ENCODE results near the gene TNFSF13. TPM values are rescaled to one million over a fixed set of nuclear protein-coding genes. Genes with fewer than 3 reads are reported as not detected.

Gene TNFSF13
- total and polyA plus RNA-seq, 2 donors, result 6.4 to 19.6 TPM

DNA sequence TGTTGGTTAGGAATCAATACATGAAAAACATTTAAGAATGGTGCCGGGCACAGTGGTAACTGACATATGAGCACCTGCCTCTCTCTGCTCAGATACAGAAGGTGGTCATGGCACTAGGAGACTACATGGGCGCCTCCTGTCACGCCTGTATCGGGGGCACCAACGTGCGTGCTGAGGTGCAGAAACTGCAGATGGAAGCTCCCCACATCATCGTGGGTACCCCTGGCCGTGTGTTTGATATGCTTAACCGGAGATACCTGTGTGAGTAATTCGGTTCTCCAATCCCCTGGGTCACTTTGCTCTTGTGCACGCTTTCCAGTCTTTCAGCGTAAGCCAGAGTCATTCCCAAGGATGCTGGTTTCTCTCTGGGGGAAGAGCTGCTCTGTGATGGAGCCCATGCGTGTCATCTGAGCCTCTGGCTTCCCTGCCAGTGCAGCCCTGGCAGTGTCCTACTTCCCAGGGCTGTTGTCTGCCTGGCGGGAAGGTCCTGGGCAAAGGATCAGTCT lies 17.9 kb downstream of the TNFSF13 start:
- H3K27me3 ChIP-seq (ENCODE audit: control insufficient read depth in 2 of 2, insufficient read depth in 1 of 2, low read length in 1 of 2), result no peaks in the 10 kb centered on the region
- no peak overlapping the region for H3K27ac ChIP-seq (ENCODE audit: low read depth in 1 of 2, low read length in 1 of 2)
- peaks cover 0 to 3% of the 10 kb centered on the region in 2 donors for H3K9me3 ChIP-seq (ENCODE audit: control insufficient read depth in 2 of 2, insufficient read depth in 1 of 2, low read length in 1 of 2)
- DNase-seq (ENCODE audit: low read depth in 6 of 9, low spot score in 9 of 9), result no peak
- H3K4me1 ChIP-seq (ENCODE audit: control insufficient read depth in 2 of 2, insufficient read depth in 2 of 2, low read length in 2 of 2), result peaks cover 11 to 60% of the 10 kb centered on the region in 2 donors
- WGBS, result 94% methylated on average over 14 of the region's 14 CpGs
- H3K4me3 ChIP-seq (ENCODE audit: low read length in 2 of 2), result no peak overlapping the region
- H3K36me3 ChIP-seq (ENCODE audit: control insufficient read depth in 2 of 2, insufficient read depth in 2 of 2, low read length in 1 of 2), result peaks cover 63 to 72% of the 10 kb centered on the region in 2 donors

DNA sequence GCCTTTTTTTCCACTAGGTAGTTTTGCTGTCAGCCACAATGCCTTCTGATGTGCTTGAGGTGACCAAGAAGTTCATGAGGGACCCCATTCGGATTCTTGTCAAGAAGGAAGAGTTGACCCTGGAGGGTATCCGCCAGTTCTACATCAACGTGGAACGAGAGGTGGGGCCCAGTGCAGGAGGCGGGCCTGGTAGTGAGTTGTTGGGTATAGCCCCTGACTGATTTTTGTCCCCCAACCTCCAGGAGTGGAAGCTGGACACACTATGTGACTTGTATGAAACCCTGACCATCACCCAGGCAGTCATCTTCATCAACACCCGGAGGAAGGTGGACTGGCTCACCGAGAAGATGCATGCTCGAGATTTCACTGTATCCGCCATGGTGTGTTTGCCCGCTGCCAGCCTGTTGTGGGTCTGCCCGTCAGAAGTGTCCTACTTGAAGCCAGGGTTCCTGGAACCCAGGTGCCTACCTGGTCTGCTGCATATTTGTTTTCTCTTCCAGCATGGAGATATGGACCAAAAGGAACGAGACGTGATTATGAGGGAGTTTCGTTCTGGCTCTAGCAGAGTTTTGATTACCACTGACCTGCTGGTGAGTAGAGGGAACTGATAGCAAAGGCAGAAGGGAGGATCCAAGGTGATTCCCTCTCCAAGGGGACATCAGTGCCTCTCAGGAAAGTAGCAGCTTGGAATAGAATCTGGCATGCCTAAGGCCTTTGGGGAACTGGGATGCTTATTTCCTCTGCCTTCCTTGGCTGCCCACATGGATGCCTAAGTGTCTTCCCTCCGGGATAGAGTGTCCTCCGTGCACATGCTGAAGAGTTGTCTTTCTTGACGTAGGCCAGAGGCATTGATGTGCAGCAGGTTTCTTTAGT lies 19.0 kb downstream of the TNFSF13 start:
- no peak for DNase-seq (ENCODE audit: low read depth in 6 of 9, low spot score in 9 of 9)
- H3K4me3 ChIP-seq (ENCODE audit: low read length in 2 of 2), result no peak overlapping the region
- peak overlapping the region in 1 of 2 donors; percentile 15 for H3K27ac ChIP-seq (ENCODE audit: low read depth in 1 of 2, low read length in 1 of 2)
- no peaks in the 10 kb centered on the region for H3K27me3 ChIP-seq (ENCODE audit: control insufficient read depth in 2 of 2, insufficient read depth in 1 of 2, low read length in 1 of 2)
- 97% methylated on average over 17 of the region's 17 CpGs for WGBS
- peaks cover 63 to 72% of the 10 kb centered on the region in 2 donors for H3K36me3 ChIP-seq (ENCODE audit: control insufficient read depth in 2 of 2, insufficient read depth in 2 of 2, low read length in 1 of 2)
- peaks cover 16 to 64% of the 10 kb centered on the region in 2 donors for H3K4me1 ChIP-seq (ENCODE audit: control insufficient read depth in 2 of 2, insufficient read depth in 2 of 2, low read length in 2 of 2)
- H3K9me3 ChIP-seq (ENCODE audit: control insufficient read depth in 2 of 2, insufficient read depth in 1 of 2, low read length in 1 of 2), result peaks cover 0 to 6% of the 10 kb centered on the region in 2 donors

- WGBS, result 55% methylated on average over 7 of the region's 7 CpGs
- H3K36me3 ChIP-seq (ENCODE audit: control insufficient read depth in 2 of 2, insufficient read depth in 2 of 2, low read length in 1 of 2), result peaks cover 60 to 67% of the 10 kb centered on the region in 2 donors
- peak in 1 of 9 donors; percentile 54 for DNase-seq (ENCODE audit: low read depth in 6 of 9, low spot score in 9 of 9)
- no peaks in the 10 kb centered on the region for H3K27me3 ChIP-seq (ENCODE audit: control insufficient read depth in 2 of 2, insufficient read depth in 1 of 2, low read length in 1 of 2)
- peak within 1 kb of the TSS in 1 of 2 donors; percentile 1 for H3K4me3 ChIP-seq (ENCODE audit: low read length in 2 of 2)
- H3K9me3 ChIP-seq (ENCODE audit: control insufficient read depth in 2 of 2, insufficient read depth in 1 of 2, low read length in 1 of 2), result peaks cover 0 to 12% of the 10 kb centered on the region in 2 donors
- H3K4me1 ChIP-seq (ENCODE audit: control insufficient read depth in 2 of 2, insufficient read depth in 2 of 2, low read length in 2 of 2), result peaks cover 20 to 73% of the 10 kb centered on the region in 2 donors
- peak within 1 kb of the TSS; percentile 68 to 81 for H3K27ac ChIP-seq (ENCODE audit: low read depth in 1 of 2, low read length in 1 of 2)
Observed at GRCh38 chr17:7579001-7579833, 20.7 kb downstream of the TNFSF13 start, which contains the start of gene CD68. Gene CD68, plus strand, starts transcription at chr17:7579638. Its CDS starts 40 bp downstream, at chr17:7579678.

DNA sequence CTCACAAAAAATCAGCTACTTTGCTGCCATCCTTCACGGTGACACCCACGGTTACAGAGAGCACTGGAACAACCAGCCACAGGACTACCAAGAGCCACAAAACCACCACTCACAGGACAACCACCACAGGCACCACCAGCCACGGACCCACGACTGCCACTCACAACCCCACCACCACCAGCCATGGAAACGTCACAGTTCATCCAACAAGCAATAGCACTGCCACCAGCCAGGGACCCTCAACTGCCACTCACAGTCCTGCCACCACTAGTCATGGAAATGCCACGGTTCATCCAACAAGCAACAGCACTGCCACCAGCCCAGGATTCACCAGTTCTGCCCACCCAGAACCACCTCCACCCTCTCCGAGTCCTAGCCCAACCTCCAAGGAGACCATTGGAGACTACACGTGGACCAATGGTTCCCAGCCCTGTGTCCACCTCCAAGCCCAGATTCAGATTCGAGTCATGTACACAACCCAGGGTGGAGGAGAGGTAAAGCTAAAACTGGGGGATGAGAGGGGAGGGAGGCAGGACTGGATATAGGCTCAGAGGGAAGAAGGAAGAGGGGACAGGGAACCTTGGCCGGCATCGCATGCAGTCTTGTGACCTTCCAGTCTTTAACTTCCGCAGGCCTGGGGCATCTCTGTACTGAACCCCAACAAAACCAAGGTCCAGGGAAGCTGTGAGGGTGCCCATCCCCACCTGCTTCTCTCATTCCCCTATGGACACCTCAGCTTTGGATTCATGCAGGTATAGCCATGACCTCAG lies 21.5 kb downstream of the TNFSF13 start:
- WGBS, result 85% methylated on average over 12 of the region's 12 CpGs
- H3K36me3 ChIP-seq (ENCODE audit: control insufficient read depth in 2 of 2, insufficient read depth in 2 of 2, low read length in 1 of 2), result peaks cover 52 to 59% of the 10 kb centered on the region in 2 donors
- peak overlapping the region; percentile 44 to 81 for H3K27ac ChIP-seq (ENCODE audit: low read depth in 1 of 2, low read length in 1 of 2)
- no peak for DNase-seq (ENCODE audit: low read depth in 6 of 9, low spot score in 9 of 9)
- peaks cover 28 to 73% of the 10 kb centered on the region in 2 donors for H3K4me1 ChIP-seq (ENCODE audit: control insufficient read depth in 2 of 2, insufficient read depth in 2 of 2, low read length in 2 of 2)
- peak overlapping the region in 1 of 2 donors; percentile 1 for H3K4me3 ChIP-seq (ENCODE audit: low read length in 2 of 2)
- H3K27me3 ChIP-seq (ENCODE audit: control insufficient read depth in 2 of 2, insufficient read depth in 1 of 2, low read length in 1 of 2), result no peaks in the 10 kb centered on the region
- H3K9me3 ChIP-seq (ENCODE audit: control insufficient read depth in 2 of 2, insufficient read depth in 1 of 2, low read length in 1 of 2), result peaks cover 0 to 12% of the 10 kb centered on the region in 2 donors

DNA sequence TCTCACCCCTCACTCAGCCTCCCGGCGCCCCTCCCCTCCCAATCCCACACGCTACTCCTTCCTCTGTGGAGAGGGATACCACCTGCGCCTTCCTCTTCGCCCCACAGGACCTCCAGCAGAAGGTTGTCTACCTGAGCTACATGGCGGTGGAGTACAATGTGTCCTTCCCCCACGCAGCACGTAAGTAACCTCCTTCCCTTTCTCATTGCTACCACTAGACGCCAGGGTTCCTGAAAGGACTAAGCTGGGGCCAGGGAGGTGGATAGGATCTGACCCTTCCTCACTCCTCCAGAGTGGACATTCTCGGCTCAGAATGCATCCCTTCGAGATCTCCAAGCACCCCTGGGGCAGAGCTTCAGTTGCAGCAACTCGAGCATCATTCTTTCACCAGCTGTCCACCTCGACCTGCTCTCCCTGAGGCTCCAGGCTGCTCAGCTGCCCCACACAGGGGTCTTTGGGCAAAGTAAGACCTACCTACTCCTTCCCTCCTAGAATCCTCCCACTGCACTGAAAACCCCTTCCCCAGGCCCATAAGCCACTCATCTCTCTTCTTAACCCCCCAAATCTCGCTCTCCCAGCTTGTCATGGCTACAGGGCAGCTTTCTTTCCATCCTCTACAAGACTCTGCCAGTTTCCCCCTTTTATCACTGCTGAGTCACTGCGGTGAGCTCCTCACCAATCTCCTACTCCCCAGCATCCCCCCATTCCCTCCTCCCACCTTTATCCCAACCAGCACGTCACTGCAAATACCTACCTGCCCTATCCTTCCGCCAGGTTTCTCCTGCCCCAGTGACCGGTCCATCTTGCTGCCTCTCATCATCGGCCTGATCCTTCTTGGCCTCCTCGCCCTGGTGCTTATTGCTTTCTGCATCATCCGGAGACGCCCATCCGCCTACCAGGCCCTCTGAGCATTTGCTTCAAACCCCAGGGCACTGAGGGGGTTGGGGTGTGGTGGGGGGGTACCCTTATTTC lies 22.3 kb downstream of the TNFSF13 start:
- WGBS, result 94% methylated on average over 23 of the region's 23 CpGs
- H3K4me3 ChIP-seq (ENCODE audit: low read length in 2 of 2), result peak overlapping the region in 1 of 2 donors; percentile 1
- peaks cover 0 to 12% of the 10 kb centered on the region in 2 donors for H3K9me3 ChIP-seq (ENCODE audit: control insufficient read depth in 2 of 2, insufficient read depth in 1 of 2, low read length in 1 of 2)
- H3K4me1 ChIP-seq (ENCODE audit: control insufficient read depth in 2 of 2, insufficient read depth in 2 of 2, low read length in 2 of 2), result peaks cover 23 to 73% of the 10 kb centered on the region in 2 donors
- H3K27me3 ChIP-seq (ENCODE audit: control insufficient read depth in 2 of 2, insufficient read depth in 1 of 2, low read length in 1 of 2), result no peaks in the 10 kb centered on the region
- H3K36me3 ChIP-seq (ENCODE audit: control insufficient read depth in 2 of 2, insufficient read depth in 2 of 2, low read length in 1 of 2), result peaks cover 43 to 54% of the 10 kb centered on the region in 2 donors
- peak overlapping the region in 1 of 2 donors; percentile 98 for H3K27ac ChIP-seq (ENCODE audit: low read depth in 1 of 2, low read length in 1 of 2)
- no peak for DNase-seq (ENCODE audit: low read depth in 6 of 9, low spot score in 9 of 9)

DNA sequence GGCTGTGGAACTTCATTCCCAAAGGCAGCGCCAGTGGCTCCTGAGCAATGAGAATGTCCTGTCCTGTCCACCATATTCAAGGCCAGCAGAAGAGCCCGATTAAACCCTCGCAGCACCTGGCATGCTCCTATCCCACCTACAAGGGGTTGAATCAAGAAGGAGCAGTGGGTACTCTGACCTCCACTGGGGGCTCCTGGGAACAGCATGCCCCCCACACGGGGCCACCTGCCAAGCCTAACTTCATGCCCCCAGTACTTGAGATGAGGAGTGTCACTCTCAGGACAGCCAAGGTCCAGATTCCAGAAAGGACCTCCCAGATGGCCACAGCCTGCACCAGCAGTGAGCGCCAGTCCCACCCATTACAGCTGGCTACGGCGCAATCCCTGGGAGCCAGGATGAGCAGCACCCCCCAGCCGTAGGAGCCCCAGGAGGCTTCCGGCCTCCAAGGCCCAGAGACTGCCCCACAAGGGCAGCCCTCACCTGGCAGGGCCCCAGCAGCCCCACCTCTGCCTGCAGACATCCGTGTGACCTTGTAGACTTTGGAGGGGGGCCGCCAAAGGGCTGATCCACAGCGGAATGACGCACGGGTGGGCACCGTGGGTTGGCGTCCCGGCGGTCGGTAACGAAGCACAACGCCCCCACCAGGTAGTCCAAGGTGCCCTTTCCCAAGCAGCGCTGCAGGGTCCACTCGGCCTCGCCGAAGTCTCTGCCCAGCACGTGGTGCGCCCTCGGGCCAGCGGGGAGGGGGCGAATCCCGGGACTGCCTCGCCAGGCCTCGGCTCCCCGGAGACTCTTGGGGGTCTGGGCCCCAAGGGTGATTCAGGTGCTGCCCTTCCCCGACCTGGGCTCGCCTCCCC lies 24.1 kb downstream of the TNFSF13 start:
- DNase-seq (ENCODE audit: low read depth in 6 of 9, low spot score in 9 of 9), result no peak
- peaks cover 38 to 49% of the 10 kb centered on the region in 2 donors for H3K36me3 ChIP-seq (ENCODE audit: control insufficient read depth in 2 of 2, insufficient read depth in 2 of 2, low read length in 1 of 2)

More for the DNA sequence above, 24.1 kb downstream of the TNFSF13 start:
- peaks cover 23 to 67% of the 10 kb centered on the region in 2 donors for H3K4me1 ChIP-seq (ENCODE audit: control insufficient read depth in 2 of 2, insufficient read depth in 2 of 2, low read length in 2 of 2)
- peak overlapping the region; percentile 68 to 91 for H3K4me3 ChIP-seq (ENCODE audit: low read length in 2 of 2)
- peaks cover 0 to 12% of the 10 kb centered on the region in 2 donors for H3K9me3 ChIP-seq (ENCODE audit: control insufficient read depth in 2 of 2, insufficient read depth in 1 of 2, low read length in 1 of 2)
- peak overlapping the region; percentile 96 to 98 for H3K27ac ChIP-seq (ENCODE audit: low read depth in 1 of 2, low read length in 1 of 2)
- WGBS, result 91% methylated on average over 36 of the region's 36 CpGs
- H3K27me3 ChIP-seq (ENCODE audit: control insufficient read depth in 2 of 2, insufficient read depth in 1 of 2, low read length in 1 of 2), result no peaks in the 10 kb centered on the region

All from thymus (tissue), 11 donors.